GM23338 (cell line): ENCODE results near the gene DCP1B. TPM values are rescaled to one million over a fixed set of nuclear protein-coding genes. Genes with fewer than 3 reads are reported as not detected.

Experiments used
- ATAC-seq: fragments of 200-7000 bp; cut with Tn5 transposase; 3 replicates; pipeline ENCODE4 v1.9.1; 2020
- DNase-seq: peaks from one replicate; pipeline ENCODE4 v3.0.0-alpha.2; 2015; ENCODE audit warnings: low spot score
- H2AFZ ChIP-seq: fragments of 200-600 bp; sonication (generic); 2 replicates; pipeline ENCODE4 v1.8.0; 2016; ENCODE audit warnings: antibody characterized with exemption, mild to moderate bottlenecking, moderate library complexity
- H3F3A ChIP-seq: fragments of 200-600 bp; sonication (generic); replicated peaks from 2 replicates; pipeline ENCODE4 v1.8.0; 2017; ENCODE audit warnings: antibody characterized with exemption, mixed run types, low read depth
- H3K27ac ChIP-seq: fragments of 200-600 bp; sonication (generic); 2 replicates; pipeline ENCODE4 v1.6.1; 2016; ENCODE audit warnings: low read depth
- H3K27me3 ChIP-seq: fragments of 200-600 bp; sonication (generic); 2 replicates; pipeline ENCODE4 v1.8.0; 2016; ENCODE audit warnings: mild to moderate bottlenecking, mixed run types, moderate library complexity; ENCODE audit not compliant: insufficient read depth
- H3K36me3 ChIP-seq: fragments of 200-600 bp; sonication (generic); 2 replicates; pipeline ENCODE4 v1.8.0; 2016; ENCODE audit warnings: mild to moderate bottlenecking; ENCODE audit not compliant: insufficient read depth
- H3K4me1 ChIP-seq: fragments of 200-600 bp; sonication (generic); 2 replicates; pipeline ENCODE4 v1.8.0; 2016; ENCODE audit warnings: mild to moderate bottlenecking, moderate library complexity; ENCODE audit not compliant: insufficient read depth
- H3K4me2 ChIP-seq: fragments of 200-600 bp; sonication (generic); 2 replicates; pipeline ENCODE4 v1.7.1; 2017; ENCODE audit warnings: mixed run types
- H3K4me3 ChIP-seq: fragments of 200-600 bp; sonication (generic); 2 replicates; pipeline ENCODE4 v1.6.1; 2016; ENCODE audit warnings: mixed run types
- H3K79me2 ChIP-seq: fragments of 200-600 bp; sonication (generic); replicated peaks from 2 replicates; pipeline ENCODE4 v1.8.0; 2017; ENCODE audit warnings: mild to moderate bottlenecking; ENCODE audit not compliant: insufficient read depth
- H3K9me2 ChIP-seq: fragments of 200-600 bp; sonication (generic); 2 replicates; pipeline ENCODE4 v1.8.0; 2017; ENCODE audit not compliant: insufficient read depth
- H4K20me1 ChIP-seq: fragments of 200-600 bp; sonication (generic); replicated peaks from 2 replicates; pipeline ENCODE4 v1.8.0; 2017; ENCODE audit warnings: mild to moderate bottlenecking; ENCODE audit not compliant: insufficient read depth
- H3K27ac Mint-ChIP-seq: 2 replicates; pipeline ENCODE4 v1.8.0; 2020; ENCODE audit warnings: inconsistent platforms, mild to moderate bottlenecking, moderate library complexity, mixed read lengths
- H3K27me3 Mint-ChIP-seq: 3 replicates; pipeline ENCODE4 v1.8.0; 2022; ENCODE audit warnings: low read depth, mild to moderate bottlenecking, moderate library complexity, mixed read lengths, inconsistent platforms; ENCODE audit not compliant: insufficient read depth, poor library complexity
- H3K36me3 Mint-ChIP-seq: 3 replicates; pipeline ENCODE4 v1.8.0; 2021; ENCODE audit warnings: low read depth, mild to moderate bottlenecking, inconsistent platforms, moderate library complexity, mixed read lengths
- H3K4me1 Mint-ChIP-seq: 3 replicates; pipeline ENCODE4 v1.8.0; 2020; ENCODE audit warnings: mild to moderate bottlenecking, inconsistent platforms, mixed read lengths
- H3K4me3 Mint-ChIP-seq: 3 replicates; pipeline ENCODE4 v1.8.0; 2021; ENCODE audit warnings: moderate library complexity, mild to moderate bottlenecking, inconsistent platforms, mixed read lengths
- H3K9me3 Mint-ChIP-seq: 3 replicates; pipeline ENCODE4 v1.8.0; 2020; ENCODE audit warnings: moderate library complexity, mild to moderate bottlenecking, inconsistent platforms, mixed read lengths
- CREB1 ChIP-seq: fragments of 250-450 bp; sonication (Bioruptor Pico); IDR thresholded peaks from 2 replicates; pipeline ENCODE4 v1.5.0; 2020; ENCODE audit warnings: low read depth, mild to moderate bottlenecking, moderate library complexity
- EZH2 ChIP-seq: fragments of 200-600 bp; sonication (generic); IDR thresholded peaks from one replicate; pipeline ENCODE4 v1.8.0; 2017; ENCODE audit warnings: antibody characterized with exemption, mild to moderate bottlenecking, low read depth; ENCODE audit not compliant: unreplicated experiment
- EZH2phosphoT487 ChIP-seq: fragments of 200-600 bp; sonication (generic); IDR thresholded peaks from one replicate; pipeline ENCODE4 v1.8.1; 2018; ENCODE audit warnings: antibody characterized with exemption; ENCODE audit not compliant: unreplicated experiment
- JUNB ChIP-seq: IDR thresholded peaks from one replicate; pipeline ENCODE4 v1.6.1; 2016; ENCODE audit warnings: antibody characterized with exemption; ENCODE audit not compliant: unreplicated experiment
- NANOG ChIP-seq: IDR thresholded peaks from 2 replicates; pipeline ENCODE4 v1.6.1; 2016; ENCODE audit warnings: antibody characterized with exemption, borderline replicate concordance
- POLR2AphosphoS5 ChIP-seq: IDR thresholded peaks from 2 replicates; pipeline ENCODE4 v1.6.1; 2016; ENCODE audit warnings: antibody characterized with exemption, low read depth
- STAT1 ChIP-seq: IDR thresholded peaks from one replicate; pipeline ENCODE4 v1.6.1; 2016; ENCODE audit warnings: antibody characterized with exemption; ENCODE audit not compliant: unreplicated experiment
- ZNF114 ChIP-seq: fragments of 250-450 bp; sonication (Bioruptor Pico); IDR thresholded peaks from 2 replicates; pipeline ENCODE4 v1.5.0; 2020; ENCODE audit warnings: mild to moderate bottlenecking, moderate library complexity
- ZNF331 ChIP-seq: fragments of 250-450 bp; sonication (Bioruptor Pico); IDR thresholded peaks from 2 replicates; pipeline ENCODE4 v1.5.0; 2020; ENCODE audit warnings: low read depth, mild to moderate bottlenecking, moderate library complexity
- ZNF462 ChIP-seq: fragments of 250-450 bp; sonication (Bioruptor Pico); IDR thresholded peaks from 2 replicates; pipeline ENCODE4 v1.5.0; 2020; ENCODE audit warnings: mild to moderate bottlenecking, moderate library complexity
- polyA plus RNA-seq: library from polyadenylated mRNA; unstranded; fragments of >200 nt; fragmentation: Nextera tagmentation; extraction: Ambion mirVana; gene quantifications from 2 replicates; pipeline ENCODE4 v1.2.1, GENCODE V29; 2016
- total RNA-seq: library from RNA; depleted of rRNA; stranded (reverse); fragments of >200 nt; shearing (Covaris generic); gene quantifications from 2 replicates; pipeline ENCODE4 v1.2.3, GENCODE V29; 2014
- TF ChIP-seq, protein P1 (sequence below): IDR thresholded peaks from one replicate; pipeline ENCODE4 v1.6.1; 2018; ENCODE audit warnings: antibody characterized with exemption; ENCODE audit not compliant: unreplicated experiment
- TF ChIP-seq, protein P2 (sequence below), 2 experiments: fragments of 200-600 bp in 1 of 2; sonication (generic) in 1 of 2; conservative IDR thresholded peaks; 2 replicates each; pipeline versions ENCODE4 v1.5.1 to v1.6.1; 2016 to 2017; ENCODE audit warnings: antibody characterized with exemption in 2 of 2, low read depth in 2 of 2, mild to moderate bottlenecking in 2 of 2, moderate library complexity in 1 of 2
- TF ChIP-seq, protein P3 (sequence below): IDR thresholded peaks from 2 replicates; pipeline ENCODE4 v1.6.1; 2016; ENCODE audit warnings: antibody characterized with exemption

The DCP1B gene
- total and polyA plus RNA-seq, 2 experiments from 2014 or later: 24.4 to 29.8 TPM

- no peak for TF ChIP-seq ZNF462 (CRISPR knock-in tag)
- no peak for TF ChIP-seq ZNF331 (CRISPR knock-in tag)
- TF ChIP-seq POLR2AphosphoS5: no peak
Measured at GRCh38 chr12:1984759-1985158, 19.5 kb downstream of the DCP1B start (continued).

DNA sequence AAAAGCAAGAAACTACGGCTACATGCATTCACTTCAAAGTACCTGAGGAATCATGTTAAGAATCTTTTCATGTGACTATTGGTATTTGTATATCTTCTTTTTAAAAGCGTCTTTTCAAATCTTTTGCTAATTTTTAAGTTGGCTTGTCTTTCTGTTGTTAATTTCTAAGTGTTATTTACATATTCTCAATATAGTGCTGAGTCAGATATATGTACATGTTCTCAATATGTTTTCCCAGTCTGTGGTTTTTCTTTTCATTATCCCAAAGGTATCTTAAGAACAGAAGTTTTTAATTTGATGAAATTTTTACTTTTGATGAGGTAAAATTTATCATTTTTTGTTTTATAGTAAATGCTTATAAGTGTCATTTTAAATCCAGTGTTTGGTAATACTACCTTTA, 24.0 kb downstream of the DCP1B start:
- Mint-ChIP-seq H3K4me1 (peaks cover 20% of the 10 kb centered on the region; the same call in 2 of the 3 replicates), H3K4me3 (no peak overlapping the region), H3K36me3 (peaks cover 9% of the 10 kb centered on the region), H3K9me3 (peaks cover 6% of the 10 kb centered on the region; the same call in 2 of the 3 replicates), H3K27me3 (no peaks in the 10 kb centered on the region), H3K27ac (peak overlapping the region; percentile 61; the same call in 1 of the 2 replicates)
- no peaks in the 10 kb centered on the region for H3K27me3 ChIP-seq
- no peaks in the 10 kb centered on the region for H3K36me3 ChIP-seq
- no peaks in the 10 kb centered on the region for H3F3A ChIP-seq
- no peak for DNase-seq
- no peak for ATAC-seq
- no peak overlapping the region for H3K27ac ChIP-seq
- no peaks in the 10 kb centered on the region for H3K79me2 ChIP-seq
- peak overlapping the region; percentile 33; the same call in 1 of the 2 replicates for H3K4me2 ChIP-seq
- H4K20me1 ChIP-seq: no peaks in the 10 kb centered on the region
- H2AFZ ChIP-seq: no peak overlapping the region
- H3K9me2 ChIP-seq: no peaks in the 10 kb centered on the region
- H3K4me3 ChIP-seq: no peak overlapping the region
- peaks cover 10% of the 10 kb centered on the region; the same call in 1 of the 2 replicates for H3K4me1 ChIP-seq
- TF ChIP-seq, protein P1, sequence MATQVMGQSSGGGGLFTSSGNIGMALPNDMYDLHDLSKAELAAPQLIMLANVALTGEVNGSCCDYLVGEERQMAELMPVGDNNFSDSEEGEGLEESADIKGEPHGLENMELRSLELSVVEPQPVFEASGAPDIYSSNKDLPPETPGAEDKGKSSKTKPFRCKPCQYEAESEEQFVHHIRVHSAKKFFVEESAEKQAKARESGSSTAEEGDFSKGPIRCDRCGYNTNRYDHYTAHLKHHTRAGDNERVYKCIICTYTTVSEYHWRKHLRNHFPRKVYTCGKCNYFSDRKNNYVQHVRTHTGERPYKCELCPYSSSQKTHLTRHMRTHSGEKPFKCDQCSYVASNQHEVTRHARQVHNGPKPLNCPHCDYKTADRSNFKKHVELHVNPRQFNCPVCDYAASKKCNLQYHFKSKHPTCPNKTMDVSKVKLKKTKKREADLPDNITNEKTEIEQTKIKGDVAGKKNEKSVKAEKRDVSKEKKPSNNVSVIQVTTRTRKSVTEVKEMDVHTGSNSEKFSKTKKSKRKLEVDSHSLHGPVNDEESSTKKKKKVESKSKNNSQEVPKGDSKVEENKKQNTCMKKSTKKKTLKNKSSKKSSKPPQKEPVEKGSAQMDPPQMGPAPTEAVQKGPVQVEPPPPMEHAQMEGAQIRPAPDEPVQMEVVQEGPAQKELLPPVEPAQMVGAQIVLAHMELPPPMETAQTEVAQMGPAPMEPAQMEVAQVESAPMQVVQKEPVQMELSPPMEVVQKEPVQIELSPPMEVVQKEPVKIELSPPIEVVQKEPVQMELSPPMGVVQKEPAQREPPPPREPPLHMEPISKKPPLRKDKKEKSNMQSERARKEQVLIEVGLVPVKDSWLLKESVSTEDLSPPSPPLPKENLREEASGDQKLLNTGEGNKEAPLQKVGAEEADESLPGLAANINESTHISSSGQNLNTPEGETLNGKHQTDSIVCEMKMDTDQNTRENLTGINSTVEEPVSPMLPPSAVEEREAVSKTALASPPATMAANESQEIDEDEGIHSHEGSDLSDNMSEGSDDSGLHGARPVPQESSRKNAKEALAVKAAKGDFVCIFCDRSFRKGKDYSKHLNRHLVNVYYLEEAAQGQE: no peak
- TF ChIP-seq ZNF331 (CRISPR knock-in tag) (no peak), CREB1 (CRISPR knock-in tag) (no peak), POLR2AphosphoS5 (no peak), JUNB (no peak), ZNF114 (no peak), EZH2phosphoT487 (no peak), STAT1 (no peak), EZH2 (no peak), NANOG (no peak)
- TF ChIP-seq, protein P2, sequence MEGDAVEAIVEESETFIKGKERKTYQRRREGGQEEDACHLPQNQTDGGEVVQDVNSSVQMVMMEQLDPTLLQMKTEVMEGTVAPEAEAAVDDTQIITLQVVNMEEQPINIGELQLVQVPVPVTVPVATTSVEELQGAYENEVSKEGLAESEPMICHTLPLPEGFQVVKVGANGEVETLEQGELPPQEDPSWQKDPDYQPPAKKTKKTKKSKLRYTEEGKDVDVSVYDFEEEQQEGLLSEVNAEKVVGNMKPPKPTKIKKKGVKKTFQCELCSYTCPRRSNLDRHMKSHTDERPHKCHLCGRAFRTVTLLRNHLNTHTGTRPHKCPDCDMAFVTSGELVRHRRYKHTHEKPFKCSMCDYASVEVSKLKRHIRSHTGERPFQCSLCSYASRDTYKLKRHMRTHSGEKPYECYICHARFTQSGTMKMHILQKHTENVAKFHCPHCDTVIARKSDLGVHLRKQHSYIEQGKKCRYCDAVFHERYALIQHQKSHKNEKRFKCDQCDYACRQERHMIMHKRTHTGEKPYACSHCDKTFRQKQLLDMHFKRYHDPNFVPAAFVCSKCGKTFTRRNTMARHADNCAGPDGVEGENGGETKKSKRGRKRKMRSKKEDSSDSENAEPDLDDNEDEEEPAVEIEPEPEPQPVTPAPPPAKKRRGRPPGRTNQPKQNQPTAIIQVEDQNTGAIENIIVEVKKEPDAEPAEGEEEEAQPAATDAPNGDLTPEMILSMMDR (conservative IDR thresholded peaks at IDR 0.05; ENCODE audit: low read depth in 2 of 2): no peak
- TF ChIP-seq, protein P3, sequence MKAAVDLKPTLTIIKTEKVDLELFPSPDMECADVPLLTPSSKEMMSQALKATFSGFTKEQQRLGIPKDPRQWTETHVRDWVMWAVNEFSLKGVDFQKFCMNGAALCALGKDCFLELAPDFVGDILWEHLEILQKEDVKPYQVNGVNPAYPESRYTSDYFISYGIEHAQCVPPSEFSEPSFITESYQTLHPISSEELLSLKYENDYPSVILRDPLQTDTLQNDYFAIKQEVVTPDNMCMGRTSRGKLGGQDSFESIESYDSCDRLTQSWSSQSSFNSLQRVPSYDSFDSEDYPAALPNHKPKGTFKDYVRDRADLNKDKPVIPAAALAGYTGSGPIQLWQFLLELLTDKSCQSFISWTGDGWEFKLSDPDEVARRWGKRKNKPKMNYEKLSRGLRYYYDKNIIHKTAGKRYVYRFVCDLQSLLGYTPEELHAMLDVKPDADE: no peak
